Panc1 (cell line): ENCODE results near the gene SNX18. TPM values are rescaled to one million over a fixed set of nuclear protein-coding genes. Genes with fewer than 3 reads are reported as not detected.

Source experiments
- ATAC-seq: fragments of 200-7000 bp; cut with Tn5 transposase; 2 replicates; pipeline ENCODE4 v1.9.1; 2020; ENCODE audit warnings: mild to moderate bottlenecking, moderate library complexity
- BruUV-seq: library from RNA; stranded (reverse); fragments of 400-500 nt; replicated peaks from 2 replicates; lab custom pipeline; 2021; lab: Mats Ljungman, UMichigan
- CTCF ChIA-PET: fragments of 300-600 bp; sonication (Branson Sonifier 250); formaldehyde crosslinking; loops from one replicate; lab custom pipeline; 2022; ENCODE audit warnings: antibody characterized with exemption; lab: Charles Lee
- POLR2A ChIA-PET: fragments of 300-600 bp; sonication (Branson Sonifier 250); formaldehyde crosslinking; loops from one replicate; lab custom pipeline; 2022; ENCODE audit warnings: antibody characterized with exemption; lab: Charles Lee
- DNase-seq: peaks from one replicate; pipeline ENCODE4 v3.0.0-alpha.2; 2010; ENCODE audit warnings: low read depth, low spot score
- H3K27ac ChIP-seq: 2 replicates; pipeline ENCODE4 v1.5.1; 2011; ENCODE audit warnings: mild to moderate bottlenecking, low read length, inconsistent platforms
- H3K27me3 ChIP-seq: fragments of 200-500 bp; sonication (Bioruptor generic); 2 replicates; pipeline ENCODE4 v1.6.0; 2014; ENCODE audit warnings: low read length, inconsistent platforms; ENCODE audit not compliant: control insufficient read depth, insufficient read depth
- H3K36me3 ChIP-seq: fragments of 200-500 bp; sonication (Bioruptor generic); 2 replicates; pipeline ENCODE4 v1.5.1; 2014; ENCODE audit warnings: inconsistent platforms, mild to moderate bottlenecking, low read length, moderate library complexity; ENCODE audit not compliant: control insufficient read depth, insufficient read depth
- H3K4me1 ChIP-seq: 2 replicates; pipeline ENCODE4 v1.5.1; 2011; ENCODE audit warnings: inconsistent platforms, mild to moderate bottlenecking, low read length, moderate library complexity; ENCODE audit not compliant: control insufficient read depth, insufficient read depth
- H3K4me3 ChIP-seq, 2 experiments: 2 replicates each; pipeline ENCODE4 v1.5.1; 2011 to 2012; ENCODE audit warnings: low read depth in 2 of 2, low read length in 2 of 2, mild to moderate bottlenecking in 2 of 2, inconsistent platforms in 1 of 2, moderate library complexity in 1 of 2
- H3K9me3 ChIP-seq: fragments of 200-500 bp; sonication (Bioruptor generic); 2 replicates; pipeline ENCODE4 v1.5.1; 2014; ENCODE audit warnings: low read depth, mild to moderate bottlenecking, inconsistent platforms, low read length, moderate library complexity; ENCODE audit not compliant: control insufficient read depth, insufficient read depth
- CTCF ChIP-seq: fragments of 450-650 bp; IDR thresholded peaks from 2 replicates; pipeline ENCODE4 v1.5.1; 2017; ENCODE audit warnings: mild to moderate bottlenecking
- POLR2AphosphoS5 ChIP-seq: IDR thresholded peaks from 2 replicates; pipeline ENCODE4 v1.6.1; 2012; ENCODE audit warnings: mild to moderate bottlenecking, low read depth, low read length, moderate library complexity
- REST ChIP-seq, 2 experiments: IDR thresholded peaks; 2 replicates each; pipeline ENCODE4 v1.6.1; 2011 to 2012; ENCODE audit warnings: low read depth in 2 of 2, control low read depth in 1 of 2, low read length in 1 of 2, mild to moderate bottlenecking in 1 of 2, moderate library complexity in 1 of 2; ENCODE audit not compliant: insufficient read depth in 1 of 2
- SIN3A ChIP-seq: IDR thresholded peaks from 2 replicates; pipeline ENCODE4 v1.6.1; 2012; ENCODE audit warnings: low read depth, mild to moderate bottlenecking, low read length, moderate library complexity, borderline replicate concordance; ENCODE audit not compliant: insufficient read depth
- TCF7L2 ChIP-seq: IDR thresholded peaks from 2 replicates; pipeline ENCODE4 v1.6.1; 2011; ENCODE audit warnings: mild to moderate bottlenecking, low read depth, low read length, inconsistent platforms
- in situ Hi-C: cut with HindIII; loops from 2 replicates; pipeline ENCODE4 v1.10.0; 2016; ENCODE audit warnings: low sequenced_read_pairs, low pct_unique_long_range_greater_than_20kb
- intact Hi-C: fragments of 100-400 bp; cut with micrococcal nuclease; formaldehyde crosslinking; loops from one replicate; pipeline ENCODE4 v1.10.0; 2022; ENCODE audit not compliant: unreplicated experiment
- total RNA-seq: library from RNA; stranded (reverse); gene quantifications from one replicate; pipeline ENCODE4 v1.2.1, GENCODE V29; 2021; ENCODE audit not compliant: unreplicated experiment

The SNX18 gene
- total RNA-seq, 1 experiment from 2014 or later = 14.4 TPM

GRCh38 chr5:54547711-54548250 is 30.2 kb downstream of the SNX18 start:
- ChIA-PET CTCF (no interaction called here), POLR2A (no interaction called here)
- TF ChIP-seq TCF7L2 (no peak), REST (IDR thresholded peaks at IDR 0.05; ENCODE audit: insufficient read depth in 1 of 2, low read depth in 2 of 2, low read length in 1 of 2) (no peak), POLR2AphosphoS5 (no peak), SIN3A (no peak), CTCF (no peak)
- no TSS peak for BruUV-seq
- in situ Hi-C loops (no loop called here), intact Hi-C loops (no loop called here)
- ATAC-seq (no peak), DNase-seq (no peak)
- no peaks in the 10 kb centered on the region for H3K36me3 ChIP-seq
- no peaks in the 10 kb centered on the region for H3K4me1 ChIP-seq
- no peak overlapping the region for H3K27ac ChIP-seq
- no peak overlapping the region for H3K4me3 ChIP-seq
- H3K9me3 ChIP-seq = no peaks in the 10 kb centered on the region
- H3K27me3 ChIP-seq = no peaks in the 10 kb centered on the region

GRCh38 chr5:54548565-54548964 is 31.0 kb downstream of the SNX18 start:
- Histone ChIP-seq H3K27me3 (no peaks in the 10 kb centered on the region), H3K27ac (no peak overlapping the region), H3K36me3 (no peaks in the 10 kb centered on the region), H3K9me3 (no peaks in the 10 kb centered on the region), H3K4me3 (no peak overlapping the region), H3K4me1 (no peaks in the 10 kb centered on the region)
- in situ Hi-C loops = no loop called here
- intact Hi-C loops = no loop called here
- ATAC-seq (no peak), DNase-seq (no peak)
- no TSS peak for BruUV-seq
- ChIA-PET CTCF (no interaction called here), POLR2A (no interaction called here)
- no peak for TF ChIP-seq TCF7L2
- TF ChIP-seq POLR2AphosphoS5 = no peak
- no peak for TF ChIP-seq CTCF
